NCI-H128 (cell line): ENCODE data around the gene IFT122.

Experiments used
- DNase-seq: peaks from one replicate; lab custom pipeline; 2025; ENCODE audit not compliant: unreplicated experiment; lab: John Stamatoyannopoulos, UW

IFT122 gene

DNA sequence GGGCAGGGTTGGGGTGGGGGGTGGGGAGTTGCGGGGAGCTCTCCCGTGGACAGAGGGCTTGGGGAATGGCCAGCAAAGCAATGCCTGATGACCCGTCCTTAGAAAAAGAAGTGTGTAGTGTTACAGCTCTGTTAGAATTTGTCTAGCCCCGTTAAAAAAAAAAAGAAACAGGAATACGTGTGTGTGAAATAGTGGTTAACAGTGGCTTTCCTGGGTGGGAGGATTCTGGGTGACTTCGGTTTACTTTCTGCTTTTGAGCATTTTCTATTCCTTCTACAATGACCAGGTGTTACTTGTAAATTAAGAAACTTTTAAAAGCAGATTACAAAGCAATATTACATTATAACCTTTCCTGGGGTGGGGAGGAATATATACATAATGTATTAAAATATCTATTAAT, 127.9 kb downstream of the IFT122 start:
- DNase-seq: no peak

DNA sequence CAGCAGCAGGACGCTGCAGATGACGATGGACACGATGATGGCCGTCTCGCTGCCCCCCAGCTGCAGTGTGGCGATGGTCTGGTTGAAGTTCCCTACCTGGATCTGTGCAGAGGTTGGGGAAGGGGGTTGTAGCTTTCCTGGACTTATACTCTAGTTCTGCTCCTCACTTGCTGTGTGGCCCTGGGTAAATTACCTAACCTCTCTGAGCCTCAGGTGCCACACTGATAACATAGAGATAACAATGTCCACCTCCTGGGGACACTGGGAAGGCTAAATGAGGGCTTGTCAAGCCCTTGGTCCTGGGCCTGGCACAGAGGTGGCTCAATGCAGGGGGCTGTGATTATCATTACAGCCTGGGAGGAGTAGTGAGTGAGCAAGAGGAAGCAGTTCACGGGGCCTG, 129.8 kb downstream of the IFT122 start:
- DNase-seq: no peak
